ENCODE results near the gene MRPL34. TPM values are rescaled to one million over a fixed set of nuclear protein-coding genes. Genes with fewer than 3 reads are reported as not detected.

The MRPL34 gene
- total and polyA plus RNA-seq, 4 donors, result 22.3 to 137 (median 93.4) TPM

- no peaks in the 10 kb centered on the region for H3K9me3 ChIP-seq (ENCODE audit: control insufficient read depth in 4 of 4, insufficient read depth in 3 of 4, low read length in 3 of 4)
- H3K9ac ChIP-seq (ENCODE audit: insufficient read depth in 1 of 2, low read length in 2 of 2), result no peak overlapping the region
- peaks cover 0 to 7% (median 0%) of the 10 kb centered on the region in 4 donors for H3K36me3 ChIP-seq (ENCODE audit: control insufficient read depth in 4 of 4, insufficient read depth in 4 of 4, low read length in 4 of 4)
- WGBS, 2 donors, result 51 to 77% methylated on average over 12 of the region's 12 CpGs
- H3K27me3 ChIP-seq (ENCODE audit: control insufficient read depth in 3 of 3, insufficient read depth in 3 of 3, low read length in 2 of 3), result no peaks in the 10 kb centered on the region
- no peak for ATAC-seq (ENCODE audit: insufficient read depth, low FRiP score)
- peak; percentile 51 to 78 (median 72) for DNase-seq
- H3K27ac ChIP-seq (ENCODE audit: low read depth in 1 of 2, low read length in 1 of 2), result peak overlapping the region; percentile 58 to 88
- H3K4me1 ChIP-seq (ENCODE audit: control insufficient read depth in 5 of 5, insufficient read depth in 5 of 5, low read length in 5 of 5), result peaks cover 2 to 31% (median 5%) of the 10 kb centered on the region in 5 donors
- TF ChIP-seq CTCF (IDR thresholded peaks at IDR 0.05; ENCODE audit: control extremely low read depth, extremely low read depth), result no peak
- no peak overlapping the region for H3K4me3 ChIP-seq
Observed at GRCh38 chr19:17304386-17305215, 1.1 kb upstream of the MRPL34 start.

- WGBS, 2 donors, result 0 to 1% methylated on average over 7 of the region's 7 CpGs
- ATAC-seq (ENCODE audit: insufficient read depth, low FRiP score), result no peak
- no peaks in the 10 kb centered on the region for H3K27me3 ChIP-seq (ENCODE audit: control insufficient read depth in 3 of 3, insufficient read depth in 3 of 3, low read length in 2 of 3)
- peaks cover 3 to 34% (median 7%) of the 10 kb centered on the region in 5 donors for H3K4me1 ChIP-seq (ENCODE audit: control insufficient read depth in 5 of 5, insufficient read depth in 5 of 5, low read length in 5 of 5)
- H3K4me3 ChIP-seq, result no peak overlapping the region
- H3K36me3 ChIP-seq (ENCODE audit: control insufficient read depth in 4 of 4, insufficient read depth in 4 of 4, low read length in 4 of 4), result peaks cover 0 to 7% (median 0%) of the 10 kb centered on the region in 4 donors
- H3K9me3 ChIP-seq (ENCODE audit: control insufficient read depth in 4 of 4, insufficient read depth in 3 of 4, low read length in 3 of 4), result no peaks in the 10 kb centered on the region
- DNase-seq, result no peak
- no peak overlapping the region for H3K9ac ChIP-seq (ENCODE audit: insufficient read depth in 1 of 2, low read length in 2 of 2)
- H3K27ac ChIP-seq (ENCODE audit: low read depth in 1 of 2, low read length in 1 of 2), result peak overlapping the region; percentile 58 to 88
- no peak for TF ChIP-seq CTCF (IDR thresholded peaks at IDR 0.05; ENCODE audit: control extremely low read depth, extremely low read depth)
Observed at GRCh38 chr19:17305216-17305516, 506 bp upstream of the MRPL34 start.

- ATAC-seq (ENCODE audit: insufficient read depth, low FRiP score), result no peak
- Histone ChIP-seq H3K4me3 (peak overlapping the region; percentile 51), H3K9me3 (ENCODE audit: control insufficient read depth in 4 of 4, insufficient read depth in 3 of 4, low read length in 3 of 4) (no peaks in the 10 kb centered on the region), H3K9ac (ENCODE audit: insufficient read depth in 1 of 2, low read length in 2 of 2) (peak overlapping the region in 1 of 2 donors; percentile 46), H3K36me3 (ENCODE audit: control insufficient read depth in 4 of 4, insufficient read depth in 4 of 4, low read length in 4 of 4) (peaks cover 0 to under 1% (median 0%) of the 10 kb centered on the region in 4 donors), H3K27me3 (ENCODE audit: control insufficient read depth in 3 of 3, insufficient read depth in 3 of 3, low read length in 2 of 3) (no peaks in the 10 kb centered on the region), H3K27ac (ENCODE audit: low read depth in 1 of 2, low read length in 1 of 2) (peak overlapping the region; percentile 82 to 88), H3K4me1 (ENCODE audit: control insufficient read depth in 5 of 5, insufficient read depth in 5 of 5, low read length in 5 of 5) (peaks cover 4 to 39% (median 9%) of the 10 kb centered on the region in 5 donors)
- no peak for DNase-seq
- TF ChIP-seq CTCF (IDR thresholded peaks at IDR 0.05; ENCODE audit: control extremely low read depth, extremely low read depth), result no peak
- 11 to 12% methylated on average over 27 to 28 of the region's 28 CpGs for WGBS, 2 donors
Observed at GRCh38 chr19:17306285-17306714, 628 bp downstream of the MRPL34 start.
